CD4-positive, alpha-beta T cell (primary cell): ENCODE measurements around the gene INPP5D. TPM values are rescaled to one million over a fixed set of nuclear protein-coding genes. Genes with fewer than 3 reads are reported as not detected.

ENCODE experiments used
- ATAC-seq: fragments of 200-7000 bp; cut with Tn5 transposase; one replicate; pipeline ENCODE4 v1.10.0; 2022; ENCODE audit warnings: mild to moderate bottlenecking; ENCODE audit not compliant: poor library complexity
- CTCF ChIA-PET: fragments of 350-600 bp; sonication (Branson Sonifier 250); formaldehyde crosslinking; loops from one replicate; lab custom pipeline; 2021; ENCODE audit warnings: antibody characterized with exemption, inconsistent platforms; lab: Charles Lee
- POLR2A ChIA-PET: fragments of 350-600 bp; sonication (Branson Sonifier 250); formaldehyde crosslinking; loops from one replicate; lab custom pipeline; 2021; ENCODE audit warnings: antibody characterized with exemption, inconsistent platforms; lab: Charles Lee
- DNase-seq, 14 experiments: peaks; one replicate each; pipeline ENCODE4 v3.0.0-alpha.2; 2013 to 2020; ENCODE audit warnings: mixed read lengths in 2 of 14
- H3K27ac ChIP-seq, 2 donors: one replicate each; pipeline versions ENCODE4 v1.5.1 to v1.7.0; 2013; ENCODE audit warnings: low read length in 2 of 2, low read depth in 1 of 2, mild to moderate bottlenecking in 1 of 2
- H3K27me3 ChIP-seq, 2 experiments: 1 replicate in 1 of 2; 2 replicates in 1 of 2; pipeline versions ENCODE4 v1.6.1 to v1.7.0; 2013; ENCODE audit warnings: low read length in 2 of 2, control low read depth in 1 of 2, mild to moderate bottlenecking in 1 of 2, moderate library complexity in 1 of 2; ENCODE audit not compliant: insufficient read depth in 2 of 2, control insufficient read depth in 1 of 2
- H3K36me3 ChIP-seq: one replicate; pipeline ENCODE4 v1.6.1; 2013; ENCODE audit warnings: low read length, control low read depth; ENCODE audit not compliant: insufficient read depth
- H3K4me1 ChIP-seq: one replicate; pipeline ENCODE4 v1.6.1; 2013; ENCODE audit warnings: low read length, control low read depth; ENCODE audit not compliant: insufficient read depth
- H3K4me3 ChIP-seq: one replicate; pipeline ENCODE4 v1.5.1; 2013; ENCODE audit warnings: mild to moderate bottlenecking, low read length, moderate library complexity
- H3K9me3 ChIP-seq, 2 experiments: 1 replicate in 1 of 2; 2 replicates in 1 of 2; pipeline versions ENCODE4 v1.6.1 to v1.7.0; 2013; ENCODE audit warnings: low read length in 2 of 2, mild to moderate bottlenecking in 2 of 2, control low read depth in 1 of 2, moderate library complexity in 1 of 2; ENCODE audit not compliant: control insufficient read depth in 1 of 2, insufficient read depth in 1 of 2
- H3K27ac Mint-ChIP-seq: one replicate; pipeline ENCODE4 v1.8.0; 2020; ENCODE audit warnings: mixed read lengths
- H3K27me3 Mint-ChIP-seq: one replicate; pipeline ENCODE4 v1.8.0; 2021; ENCODE audit warnings: mixed read lengths
- H3K36me3 Mint-ChIP-seq: one replicate; pipeline ENCODE4 v1.8.0; 2021; ENCODE audit warnings: low read depth, mixed read lengths
- H3K4me1 Mint-ChIP-seq: one replicate; pipeline ENCODE4 v1.8.0; 2021; ENCODE audit warnings: low read depth, mixed read lengths
- H3K4me3 Mint-ChIP-seq: one replicate; pipeline ENCODE4 v1.8.0; 2020; ENCODE audit warnings: mild to moderate bottlenecking, mixed read lengths
- H3K9me3 Mint-ChIP-seq: one replicate; pipeline ENCODE4 v1.8.0; 2020; ENCODE audit warnings: mixed read lengths
- intact Hi-C, 2 experiments: fragments of 100-400 bp; cut with DNase I in 1 of 2; cut with micrococcal nuclease in 1 of 2; formaldehyde crosslinking; loops; one replicate each; pipeline versions ENCODE4 v1.15.1 to v1.9.0; 2023 to 2025; cut with DNase I, micrococcal nuclease
- total RNA-seq, 174 experiments: library from RNA in 2 of 174; stranded (reverse) in 2 of 174; gene quantifications; one replicate each; pipeline ENCODE4 v1.2.3 and lab custom pipeline; 2021 to 2026
- TF ChIP-seq, protein P1 (sequence below): fragments of 200-600 bp; IDR thresholded peaks from one replicate; pipeline ENCODE4 v1.8.0; 2022; ENCODE audit warnings: antibody characterized with exemption, mild to moderate bottlenecking

The INPP5D gene
- total RNA-seq, 2 experiments from 2014 or later, result 141 to 154 TPM

DNA sequence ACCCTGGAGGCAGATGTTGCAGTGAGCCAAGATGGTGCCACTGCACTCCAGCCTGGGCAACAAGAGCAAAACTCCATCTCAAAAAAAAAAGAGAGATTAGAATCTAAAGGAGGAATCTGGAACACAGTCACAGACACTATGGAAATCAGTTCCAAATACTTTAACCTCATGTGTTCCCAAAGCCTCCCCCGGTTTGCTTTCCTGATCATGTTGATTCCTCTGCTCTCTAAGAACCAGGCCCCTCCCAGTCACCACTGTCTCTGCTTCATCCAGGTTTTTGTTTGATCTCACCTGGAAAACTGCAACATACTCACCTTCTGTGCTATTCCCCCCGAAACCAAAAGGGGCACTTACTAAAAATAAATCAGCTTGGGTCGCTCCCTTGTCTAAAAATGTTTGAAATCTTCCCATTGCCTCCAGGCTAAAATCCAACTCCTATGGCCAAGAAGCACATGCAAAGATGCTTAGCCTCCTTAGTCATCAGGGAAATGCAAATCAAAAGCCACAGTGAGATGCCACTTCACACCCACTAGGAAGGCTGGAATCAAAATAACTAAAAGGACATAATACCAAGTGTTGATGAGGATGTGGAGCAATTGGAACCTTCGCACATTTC is 33.8 kb upstream of the INPP5D start:
- no peak overlapping the region for H3K27ac ChIP-seq
- intact Hi-C loops, result no loop called here
- H3K4me3 ChIP-seq, result no peak overlapping the region
- Mint-ChIP-seq H3K4me3 (no peak overlapping the region), H3K4me1 (no peaks in the 10 kb centered on the region), H3K27me3 (no peaks in the 10 kb centered on the region), H3K27ac (no peak overlapping the region), H3K36me3 (no peaks in the 10 kb centered on the region), H3K9me3 (no peaks in the 10 kb centered on the region)
- TF ChIP-seq, protein P1, sequence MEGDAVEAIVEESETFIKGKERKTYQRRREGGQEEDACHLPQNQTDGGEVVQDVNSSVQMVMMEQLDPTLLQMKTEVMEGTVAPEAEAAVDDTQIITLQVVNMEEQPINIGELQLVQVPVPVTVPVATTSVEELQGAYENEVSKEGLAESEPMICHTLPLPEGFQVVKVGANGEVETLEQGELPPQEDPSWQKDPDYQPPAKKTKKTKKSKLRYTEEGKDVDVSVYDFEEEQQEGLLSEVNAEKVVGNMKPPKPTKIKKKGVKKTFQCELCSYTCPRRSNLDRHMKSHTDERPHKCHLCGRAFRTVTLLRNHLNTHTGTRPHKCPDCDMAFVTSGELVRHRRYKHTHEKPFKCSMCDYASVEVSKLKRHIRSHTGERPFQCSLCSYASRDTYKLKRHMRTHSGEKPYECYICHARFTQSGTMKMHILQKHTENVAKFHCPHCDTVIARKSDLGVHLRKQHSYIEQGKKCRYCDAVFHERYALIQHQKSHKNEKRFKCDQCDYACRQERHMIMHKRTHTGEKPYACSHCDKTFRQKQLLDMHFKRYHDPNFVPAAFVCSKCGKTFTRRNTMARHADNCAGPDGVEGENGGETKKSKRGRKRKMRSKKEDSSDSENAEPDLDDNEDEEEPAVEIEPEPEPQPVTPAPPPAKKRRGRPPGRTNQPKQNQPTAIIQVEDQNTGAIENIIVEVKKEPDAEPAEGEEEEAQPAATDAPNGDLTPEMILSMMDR, result no peak
- CTCF ChIA-PET, result no interaction called here
- no peaks in the 10 kb centered on the region for H3K27me3 ChIP-seq
- DNase-seq, result no peak
- no peaks in the 10 kb centered on the region for H3K4me1 ChIP-seq
- POLR2A ChIA-PET, result no interaction called here
- no peak for ATAC-seq
- peaks cover 0 to under 1% of the 10 kb centered on the region in 2 experiments for H3K9me3 ChIP-seq
- no peaks in the 10 kb centered on the region for H3K36me3 ChIP-seq

DNA sequence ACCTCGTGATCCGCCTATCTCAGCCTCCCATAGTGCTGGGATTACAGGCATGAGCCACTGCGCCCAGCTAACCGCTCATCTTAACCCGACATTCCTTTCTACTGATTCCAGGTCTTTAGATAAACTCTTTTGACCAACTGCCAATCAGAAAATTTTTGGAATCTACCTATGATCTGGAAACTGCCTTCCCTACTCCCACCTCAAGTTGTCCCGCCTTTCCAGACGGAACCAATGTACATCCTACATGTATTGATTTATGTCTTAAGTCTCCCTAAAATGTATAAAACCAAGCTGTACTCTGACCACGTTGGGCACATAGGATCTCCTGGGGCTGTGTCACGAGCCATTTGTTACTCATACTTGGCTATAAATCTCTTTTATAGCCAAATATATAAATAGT is 30.8 kb upstream of the INPP5D start:
- no peak for DNase-seq
- CTCF ChIA-PET, result no interaction called here
- H3K27ac ChIP-seq, result no peak overlapping the region
- no peak for ATAC-seq
- intact Hi-C loops, result no loop called here
- no peaks in the 10 kb centered on the region for H3K4me1 ChIP-seq
- H3K9me3 ChIP-seq, result peaks cover 0 to 3% of the 10 kb centered on the region in 2 experiments
- no peak overlapping the region for H3K4me3 ChIP-seq
- no peak overlapping the region for H3K27ac Mint-ChIP-seq
- no peaks in the 10 kb centered on the region for H3K4me1 Mint-ChIP-seq
- no peaks in the 10 kb centered on the region for H3K36me3 ChIP-seq
- no peaks in the 10 kb centered on the region for H3K9me3 Mint-ChIP-seq
- H3K4me3 Mint-ChIP-seq, result no peak overlapping the region
- no peaks in the 10 kb centered on the region for H3K36me3 Mint-ChIP-seq
- no peaks in the 10 kb centered on the region for H3K27me3 ChIP-seq
- no peaks in the 10 kb centered on the region for H3K27me3 Mint-ChIP-seq
- TF ChIP-seq, protein P1, result no peak
- POLR2A ChIA-PET, result no interaction called here

DNA sequence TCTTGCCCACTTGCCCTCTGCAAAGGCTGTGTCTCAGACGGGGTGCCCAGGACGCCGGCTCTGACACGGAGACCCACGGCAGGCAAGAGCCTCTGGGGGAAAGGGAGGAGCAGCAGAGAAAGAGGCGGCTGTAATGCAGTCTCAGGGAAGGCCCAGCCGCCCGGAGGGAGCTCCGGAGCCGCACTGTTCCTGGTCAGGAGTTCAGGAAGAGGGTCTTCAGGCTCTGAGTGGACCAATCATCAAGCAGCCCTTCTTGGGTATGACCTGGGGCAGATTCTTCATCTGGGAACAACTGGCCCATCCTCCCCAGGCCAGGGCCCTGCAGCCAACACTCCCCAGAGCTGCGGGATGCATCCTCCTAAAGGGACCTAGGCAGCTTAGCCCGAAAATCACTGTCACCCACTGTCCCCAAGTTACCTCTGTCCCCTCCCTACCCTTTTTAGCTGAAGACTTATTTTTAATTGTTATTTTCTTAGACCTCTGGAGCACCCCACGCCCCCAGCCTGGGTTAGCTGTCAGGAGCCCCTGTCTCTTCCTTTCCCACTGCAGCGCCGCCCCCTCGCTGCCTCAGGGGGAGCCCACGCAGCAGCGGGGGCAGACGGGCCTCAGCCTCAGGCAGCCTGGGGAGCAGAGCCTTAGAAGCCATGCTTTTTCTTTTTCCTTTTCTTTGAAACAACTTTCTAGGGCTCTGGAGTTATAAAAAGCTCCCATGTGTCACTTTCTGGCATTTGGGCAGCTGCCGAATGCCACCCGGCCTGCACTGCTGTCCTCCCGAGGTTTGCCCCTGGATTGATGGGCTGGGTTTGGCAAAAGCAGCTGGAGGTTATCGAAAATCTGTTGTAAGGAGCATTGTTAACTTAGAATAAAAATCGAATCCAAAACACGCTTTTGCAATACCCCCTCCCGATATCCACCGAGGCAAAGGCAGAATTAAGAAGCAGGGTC is 28.3 kb upstream of the INPP5D start:
- H3K4me3 ChIP-seq, result no peak overlapping the region
- ATAC-seq, result no peak
- ChIA-PET CTCF (no interaction called here), POLR2A (no interaction called here)
- Mint-ChIP-seq H3K4me3 (no peak overlapping the region), H3K36me3 (no peaks in the 10 kb centered on the region), H3K27ac (no peak overlapping the region), H3K27me3 (no peaks in the 10 kb centered on the region), H3K9me3 (no peaks in the 10 kb centered on the region), H3K4me1 (no peaks in the 10 kb centered on the region)
- H3K36me3 ChIP-seq, result no peaks in the 10 kb centered on the region
- no peak for DNase-seq
- H3K9me3 ChIP-seq, result peaks cover 0 to 3% of the 10 kb centered on the region in 2 experiments
- H3K4me1 ChIP-seq, result no peaks in the 10 kb centered on the region
- TF ChIP-seq, protein P1, result no peak
- H3K27ac ChIP-seq, result no peak overlapping the region
- intact Hi-C loops, result loop anchor here in 1 of 2 experiments (10.0 kb wide), 1 partner anchor 167 kb away; no protein-coding TSS in a partner anchor
- no peaks in the 10 kb centered on the region for H3K27me3 ChIP-seq
